Chondrocyte (in vitro differentiated cells): ENCODE measurements around the gene TMED6. TPM values are rescaled to one million over a fixed set of nuclear protein-coding genes. Genes with fewer than 3 reads are reported as not detected.

Source experiments
- DNase-seq: peaks from one replicate; pipeline ENCODE4 v3.0.0; 2021; ENCODE audit warnings: mixed read lengths, low spot score
- H3K27ac Mint-ChIP-seq: one replicate; pipeline ENCODE4 v1.8.0; 2021; ENCODE audit warnings: mild to moderate bottlenecking, moderate library complexity, mixed read lengths; ENCODE audit not compliant: unreplicated experiment
- H3K27me3 Mint-ChIP-seq: 2 replicates; pipeline ENCODE4 v1.8.0; 2021; ENCODE audit warnings: low read depth, mixed read lengths
- H3K36me3 Mint-ChIP-seq: 2 replicates; pipeline ENCODE4 v1.8.0; 2021; ENCODE audit warnings: low read depth, mixed read lengths
- H3K4me1 Mint-ChIP-seq: 2 replicates; pipeline ENCODE4 v1.8.0; 2021; ENCODE audit warnings: low read depth, mild to moderate bottlenecking, mixed read lengths
- H3K4me3 Mint-ChIP-seq: one replicate; pipeline ENCODE4 v1.8.0; 2021; ENCODE audit warnings: mild to moderate bottlenecking, moderate library complexity, mixed read lengths; ENCODE audit not compliant: unreplicated experiment
- H3K9me3 Mint-ChIP-seq: 2 replicates; pipeline ENCODE4 v1.8.0; 2021; ENCODE audit warnings: low read depth, mixed read lengths
- total RNA-seq: library from RNA; stranded (reverse); gene quantifications from 3 replicates; pipeline ENCODE4 v1.2.1, GENCODE V29; 2021
- TF ChIP-seq, protein P1 (sequence below): fragments of 200-600 bp; sonication (generic); IDR thresholded peaks from 2 replicates; pipeline ENCODE4 v1.5.0; 2021; ENCODE audit warnings: antibody characterized with exemption, mild to moderate bottlenecking, moderate library complexity

TMED6 gene
- total RNA-seq, 1 donor from 2014 or later = 0.55 TPM

DNA sequence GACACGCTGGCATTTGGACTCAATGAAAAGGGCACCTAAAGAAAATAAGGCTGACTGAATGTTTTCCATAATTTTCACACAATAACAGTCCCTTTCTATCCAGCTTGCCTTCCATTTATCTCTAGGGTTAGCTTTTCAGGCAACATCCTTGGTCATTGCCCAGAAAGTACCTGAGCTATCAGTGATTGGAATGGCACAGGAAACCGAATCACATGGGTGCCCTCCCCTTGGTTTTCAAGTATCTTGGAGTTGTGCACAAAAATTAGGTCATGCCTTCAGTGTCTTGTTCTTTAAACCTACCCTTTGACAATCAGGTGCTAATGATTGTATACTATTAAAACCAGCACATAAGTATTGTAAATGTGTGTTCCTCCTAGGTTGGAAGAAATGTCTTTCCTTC, 43.7 kb downstream of the TMED6 start:
- Mint-ChIP-seq H3K4me1 (peaks cover 13% of the 10 kb centered on the region), H3K4me3 (no peak overlapping the region), H3K9me3 (no peaks in the 10 kb centered on the region), H3K36me3 (peaks cover 13% of the 10 kb centered on the region), H3K27ac (no peak overlapping the region), H3K27me3 (no peaks in the 10 kb centered on the region)
- TF ChIP-seq, protein P1, sequence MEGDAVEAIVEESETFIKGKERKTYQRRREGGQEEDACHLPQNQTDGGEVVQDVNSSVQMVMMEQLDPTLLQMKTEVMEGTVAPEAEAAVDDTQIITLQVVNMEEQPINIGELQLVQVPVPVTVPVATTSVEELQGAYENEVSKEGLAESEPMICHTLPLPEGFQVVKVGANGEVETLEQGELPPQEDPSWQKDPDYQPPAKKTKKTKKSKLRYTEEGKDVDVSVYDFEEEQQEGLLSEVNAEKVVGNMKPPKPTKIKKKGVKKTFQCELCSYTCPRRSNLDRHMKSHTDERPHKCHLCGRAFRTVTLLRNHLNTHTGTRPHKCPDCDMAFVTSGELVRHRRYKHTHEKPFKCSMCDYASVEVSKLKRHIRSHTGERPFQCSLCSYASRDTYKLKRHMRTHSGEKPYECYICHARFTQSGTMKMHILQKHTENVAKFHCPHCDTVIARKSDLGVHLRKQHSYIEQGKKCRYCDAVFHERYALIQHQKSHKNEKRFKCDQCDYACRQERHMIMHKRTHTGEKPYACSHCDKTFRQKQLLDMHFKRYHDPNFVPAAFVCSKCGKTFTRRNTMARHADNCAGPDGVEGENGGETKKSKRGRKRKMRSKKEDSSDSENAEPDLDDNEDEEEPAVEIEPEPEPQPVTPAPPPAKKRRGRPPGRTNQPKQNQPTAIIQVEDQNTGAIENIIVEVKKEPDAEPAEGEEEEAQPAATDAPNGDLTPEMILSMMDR = no peak
- DNase-seq = no peak

DNA sequence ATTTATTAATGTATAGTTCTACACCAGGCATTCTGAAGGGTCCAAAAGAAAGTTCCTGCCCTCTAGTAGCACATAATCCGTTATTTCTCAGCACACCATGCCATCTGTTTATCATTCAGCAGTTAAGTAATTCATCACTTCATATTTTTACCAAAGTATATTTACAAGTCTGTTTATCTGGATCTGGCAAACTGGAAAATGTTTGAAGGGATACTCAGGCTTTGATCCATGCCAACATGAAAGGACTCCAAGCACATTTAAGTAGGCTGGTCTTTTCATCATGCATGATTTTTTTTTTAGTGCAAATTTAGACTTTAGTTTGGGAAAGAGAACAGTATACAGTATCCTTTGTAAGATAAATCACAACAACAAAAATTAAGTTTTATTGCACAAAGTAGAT, 44.5 kb downstream of the TMED6 start:
- Mint-ChIP-seq H3K9me3 (no peaks in the 10 kb centered on the region), H3K4me3 (no peak overlapping the region), H3K36me3 (peaks cover 14% of the 10 kb centered on the region), H3K27ac (no peak overlapping the region), H3K27me3 (no peaks in the 10 kb centered on the region), H3K4me1 (peaks cover 10% of the 10 kb centered on the region)
- no peak for DNase-seq
- TF ChIP-seq, protein P1 = no peak

DNA sequence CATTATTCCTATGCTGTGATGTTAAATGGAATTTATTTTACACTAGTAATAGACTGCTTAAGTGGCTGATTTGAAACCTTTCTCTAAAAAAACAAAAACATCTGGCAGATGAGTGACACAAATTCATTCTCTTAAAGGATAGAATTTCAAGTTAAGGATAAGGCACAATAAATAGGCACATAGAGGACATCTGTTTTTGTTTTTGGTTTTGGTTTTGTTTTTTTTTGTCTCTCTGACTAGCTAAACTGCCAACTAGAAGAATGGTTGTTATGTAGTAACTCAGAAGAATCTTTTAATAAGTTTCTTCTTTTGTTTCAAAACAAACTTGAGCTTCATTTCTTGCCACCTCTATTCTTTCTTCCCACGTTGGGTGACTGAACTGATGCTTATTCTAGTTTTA, 45.6 kb downstream of the TMED6 start:
- H3K4me1 Mint-ChIP-seq = peaks cover 6% of the 10 kb centered on the region
- peaks cover 14% of the 10 kb centered on the region for H3K36me3 Mint-ChIP-seq
- no peaks in the 10 kb centered on the region for H3K27me3 Mint-ChIP-seq
- TF ChIP-seq, protein P1 = no peak
- no peaks in the 10 kb centered on the region for H3K9me3 Mint-ChIP-seq
- no peak overlapping the region for H3K27ac Mint-ChIP-seq
- DNase-seq = no peak
- H3K4me3 Mint-ChIP-seq = no peak overlapping the region

DNA sequence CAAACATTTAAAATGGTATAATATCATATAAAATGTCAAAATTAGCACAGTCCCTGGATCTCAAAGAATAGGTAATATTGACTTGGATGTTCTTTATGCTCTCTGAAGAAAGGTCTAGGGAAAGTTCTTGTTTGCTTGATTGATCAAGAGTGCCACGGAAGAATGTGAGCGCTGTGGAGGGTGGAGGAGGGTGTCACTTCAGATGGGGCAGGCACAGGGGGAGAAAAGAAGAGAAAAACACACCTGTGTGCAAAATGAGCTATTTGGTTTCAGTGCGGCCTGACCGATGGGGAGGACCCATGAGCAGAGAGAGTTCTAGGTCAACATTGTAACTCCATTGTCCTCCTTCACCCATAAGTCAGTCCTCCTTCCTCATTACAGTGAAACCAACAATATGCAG, 49.3 kb downstream of the TMED6 start:
- H3K4me3 Mint-ChIP-seq = no peak overlapping the region
- no peak for DNase-seq
- H3K9me3 Mint-ChIP-seq = no peaks in the 10 kb centered on the region
- no peaks in the 10 kb centered on the region for H3K27me3 Mint-ChIP-seq
- no peaks in the 10 kb centered on the region for H3K4me1 Mint-ChIP-seq
- H3K27ac Mint-ChIP-seq = peak overlapping the region; percentile 41
- TF ChIP-seq, protein P1 = no peak
- H3K36me3 Mint-ChIP-seq = peaks cover 14% of the 10 kb centered on the region

DNA sequence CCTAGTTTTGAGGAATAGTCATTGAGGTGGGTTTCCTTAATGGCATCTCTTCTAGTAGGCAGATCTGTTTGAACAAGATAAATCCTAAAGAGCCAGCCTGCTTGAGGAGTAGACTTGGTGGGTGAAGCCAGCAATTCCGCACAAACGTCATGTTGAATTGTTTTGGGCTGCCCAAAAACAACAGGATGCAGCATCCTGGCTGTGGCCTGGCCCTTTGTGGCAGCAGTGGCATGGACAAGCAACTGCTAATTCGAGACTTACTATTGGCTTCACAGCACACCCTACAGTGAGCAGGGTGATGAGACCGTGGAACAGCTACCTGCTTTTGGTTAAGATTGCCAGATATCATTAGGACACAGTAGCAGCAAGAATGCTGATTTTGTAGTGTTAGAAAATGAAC, 49.7 kb downstream of the TMED6 start:
- Mint-ChIP-seq H3K4me1 (no peaks in the 10 kb centered on the region), H3K9me3 (no peaks in the 10 kb centered on the region), H3K4me3 (no peak overlapping the region), H3K27ac (no peak overlapping the region), H3K27me3 (no peaks in the 10 kb centered on the region), H3K36me3 (peaks cover 14% of the 10 kb centered on the region)
- TF ChIP-seq, protein P1 = no peak
- no peak for DNase-seq
